HG02678 (cell line): ENCODE data around the gene DNAH17.

Experiments used
- ATAC-seq: cut with Tn5 transposase; IDR thresholded peaks from one replicate; pipeline ENCODE4 v1.9.1; 2021; ENCODE audit warnings: mild to moderate bottlenecking, moderate library complexity; ENCODE audit not compliant: unreplicated experiment

The DNAH17 gene

DNA sequence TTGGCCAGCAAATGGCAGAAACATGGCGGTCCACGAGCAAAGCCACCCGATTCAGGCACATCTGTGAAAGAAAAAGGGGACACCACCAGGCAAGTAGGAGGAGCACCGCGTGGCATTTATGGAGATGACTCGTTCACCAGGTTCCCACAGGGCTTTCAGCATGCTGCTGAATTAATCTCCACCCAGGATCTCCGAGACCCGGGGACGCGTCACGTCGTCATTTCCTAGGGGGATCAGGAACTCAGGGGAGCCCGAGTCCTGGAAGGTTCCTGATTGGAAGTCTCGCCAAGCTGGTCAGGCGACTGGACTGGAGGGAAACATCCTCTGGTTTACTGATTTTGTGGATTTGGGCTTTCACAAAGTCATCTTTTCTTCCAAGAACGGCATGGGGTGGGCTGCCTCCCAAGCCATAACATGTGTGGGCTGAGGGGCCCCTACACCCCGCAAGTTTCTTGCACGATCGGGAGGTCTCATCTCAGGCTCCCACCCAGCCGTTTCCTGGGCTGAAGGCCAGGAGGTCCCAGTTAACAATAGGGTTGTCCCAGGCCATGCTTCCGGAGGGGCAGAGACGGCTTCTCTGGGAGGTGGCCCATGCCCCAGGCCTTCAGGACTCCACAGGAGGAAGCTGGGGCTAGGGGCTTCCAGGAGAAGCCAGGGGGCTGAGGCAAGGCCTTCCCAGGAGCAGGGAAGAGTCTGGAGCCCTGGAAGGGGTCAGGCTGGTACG is 645 bp downstream of the DNAH17 start:
- ATAC-seq: no peak

DNA sequence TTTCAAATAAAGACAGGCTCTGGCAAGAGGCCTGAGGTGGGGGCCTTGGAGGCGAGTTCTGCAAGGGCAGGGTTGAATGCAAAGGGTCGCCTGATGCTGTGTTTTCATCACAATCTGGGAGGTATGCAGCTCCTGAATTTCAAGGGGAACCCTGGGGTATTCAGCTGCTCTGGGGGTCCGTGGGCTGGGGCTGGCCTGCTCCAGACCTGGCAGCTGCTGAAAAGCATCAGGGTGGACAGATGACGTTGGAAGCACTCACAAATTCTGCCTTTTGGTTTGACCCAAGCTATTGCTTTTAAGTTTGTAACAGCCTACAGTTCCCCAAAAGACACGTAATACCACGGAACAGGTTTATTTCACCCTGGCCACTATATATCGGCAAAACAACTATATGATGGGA is 1.3 kb downstream of the DNAH17 start:
- no peak for ATAC-seq

DNA sequence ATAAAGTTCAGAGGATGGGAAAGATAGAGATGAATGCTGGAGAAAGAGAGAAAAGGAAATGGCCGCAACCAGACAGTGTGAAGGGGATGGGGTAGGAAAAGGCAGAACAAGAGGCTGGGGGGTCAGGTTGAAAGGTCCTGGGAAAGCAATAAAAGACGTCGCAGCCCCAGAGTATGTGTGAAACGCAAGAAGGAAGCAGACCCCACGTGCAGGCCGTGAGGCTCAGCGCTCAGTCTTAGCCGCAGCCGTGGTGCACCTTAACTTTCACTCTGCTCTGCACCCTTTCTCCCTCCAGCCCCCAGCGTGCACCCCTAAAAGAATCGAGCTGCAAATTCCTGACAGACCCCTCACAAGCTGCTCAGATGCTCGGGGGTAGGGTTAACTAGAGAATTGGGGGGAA is 1.9 kb downstream of the DNAH17 start:
- ATAC-seq: no peak

DNA sequence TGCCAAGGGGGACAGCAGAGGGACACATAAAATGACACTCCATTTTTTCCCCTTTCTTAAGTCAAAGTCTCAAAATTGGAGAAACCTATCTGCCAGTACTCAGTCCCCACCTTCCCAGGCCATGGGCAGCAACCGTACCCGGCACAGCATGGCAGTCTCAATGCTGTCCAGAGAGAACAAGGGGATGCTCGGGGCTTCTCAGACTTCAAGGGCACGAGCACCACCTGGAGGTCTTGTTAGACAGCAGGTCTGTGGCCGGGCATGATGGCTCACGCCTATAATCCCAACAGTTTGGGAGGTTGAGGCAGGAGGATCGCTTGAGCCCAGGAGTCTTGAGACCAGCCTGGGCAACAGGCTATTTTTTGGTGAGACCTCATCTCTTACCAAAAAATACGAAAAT is 3.2 kb downstream of the DNAH17 start:
- ATAC-seq: no peak

DNA sequence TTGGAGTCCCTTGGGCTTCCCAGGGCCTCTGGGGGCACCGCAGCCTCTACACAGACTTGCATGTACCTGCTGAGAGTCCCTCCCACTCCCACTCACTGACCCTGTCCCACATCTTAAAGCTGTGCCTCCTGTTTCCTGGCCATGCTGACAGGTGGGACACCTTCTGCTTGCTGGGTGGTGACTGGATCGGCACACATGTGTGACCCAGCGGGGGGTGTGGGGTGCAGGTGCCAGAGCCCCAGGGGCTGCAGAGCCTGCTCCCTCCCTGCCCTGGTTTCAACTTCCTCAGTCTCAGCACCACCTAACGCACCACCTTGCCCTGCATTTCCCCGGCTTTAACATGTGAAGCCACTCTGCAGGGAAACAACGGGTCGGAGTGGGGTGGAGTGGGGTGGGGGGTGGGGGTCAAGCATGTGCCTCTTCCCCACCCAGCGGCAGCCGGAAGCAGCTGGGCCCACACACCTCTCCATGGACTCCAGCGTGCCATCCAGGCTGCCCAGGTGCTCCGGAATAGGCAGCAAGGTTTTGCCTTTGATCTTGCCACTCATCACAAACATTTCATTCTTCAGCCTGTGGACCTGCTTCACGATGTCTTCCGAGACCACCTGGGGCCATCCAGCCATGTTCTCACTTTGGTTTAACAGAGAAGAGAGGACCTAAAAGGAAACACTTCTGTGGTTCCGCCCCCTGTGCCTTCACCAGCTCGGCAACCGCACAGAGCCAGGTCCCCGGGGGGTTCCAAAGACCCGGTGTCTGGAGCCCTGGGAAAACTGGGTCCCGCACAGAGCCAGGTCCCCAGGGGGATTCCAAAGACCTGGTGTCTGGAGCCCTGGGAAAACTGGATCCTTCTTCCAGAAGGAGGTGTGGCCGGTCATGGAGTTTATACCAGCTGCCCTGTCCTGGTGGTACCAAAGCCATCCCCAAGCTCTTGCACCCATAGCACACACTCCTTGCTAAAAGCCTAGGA is 4.7 kb downstream of the DNAH17 start:
- no peak for ATAC-seq

DNA sequence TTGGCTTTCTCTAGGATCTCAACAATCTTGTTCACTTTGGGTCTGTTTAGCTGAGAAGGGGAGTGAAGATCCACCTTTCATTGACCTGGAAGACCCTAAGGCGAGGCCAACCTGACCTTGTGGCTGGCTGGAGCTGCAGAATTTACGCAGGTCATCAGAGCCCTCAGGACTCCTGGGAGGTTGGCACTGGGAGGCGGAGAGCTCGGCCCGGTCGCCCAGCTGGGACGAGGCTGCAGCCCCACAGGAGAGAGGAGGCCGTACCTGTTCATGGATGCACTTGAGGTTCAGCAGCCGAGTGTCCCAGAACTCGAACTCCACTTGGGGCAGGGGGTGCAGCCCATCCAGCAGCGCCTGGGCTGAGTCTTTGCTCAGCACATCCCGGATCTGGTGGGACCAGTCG is 5.9 kb downstream of the DNAH17 start:
- no peak for ATAC-seq

DNA sequence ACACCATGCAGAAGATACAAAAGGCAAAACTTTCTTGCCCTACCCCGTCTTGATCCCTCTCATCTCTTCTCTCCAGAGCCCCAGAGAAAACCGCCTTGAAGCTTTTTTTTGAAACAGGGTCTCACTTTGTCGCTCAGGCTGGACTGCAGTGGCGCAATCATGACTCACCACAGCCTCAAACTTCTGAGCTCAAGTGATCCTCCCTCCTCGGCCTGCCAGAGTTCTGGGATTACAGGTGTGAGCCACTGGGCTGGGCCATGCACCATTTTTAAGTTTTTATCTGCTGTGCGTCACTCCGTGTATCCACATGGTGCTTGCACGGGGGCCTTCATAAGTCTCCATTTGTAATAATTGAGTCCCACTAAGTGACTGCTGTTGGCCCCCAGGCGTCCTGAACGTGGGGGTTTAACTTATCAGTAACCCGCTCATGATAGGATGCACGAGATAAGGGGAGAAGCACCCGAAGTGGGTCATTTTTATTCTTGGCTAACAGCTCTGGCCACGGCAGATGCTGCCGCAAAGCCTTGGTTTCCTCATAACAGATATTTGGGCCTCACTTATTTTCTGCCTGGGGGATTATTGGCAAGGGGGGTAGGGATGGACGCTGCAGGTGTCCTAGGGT is 8.6 kb downstream of the DNAH17 start:
- ATAC-seq: no peak

DNA sequence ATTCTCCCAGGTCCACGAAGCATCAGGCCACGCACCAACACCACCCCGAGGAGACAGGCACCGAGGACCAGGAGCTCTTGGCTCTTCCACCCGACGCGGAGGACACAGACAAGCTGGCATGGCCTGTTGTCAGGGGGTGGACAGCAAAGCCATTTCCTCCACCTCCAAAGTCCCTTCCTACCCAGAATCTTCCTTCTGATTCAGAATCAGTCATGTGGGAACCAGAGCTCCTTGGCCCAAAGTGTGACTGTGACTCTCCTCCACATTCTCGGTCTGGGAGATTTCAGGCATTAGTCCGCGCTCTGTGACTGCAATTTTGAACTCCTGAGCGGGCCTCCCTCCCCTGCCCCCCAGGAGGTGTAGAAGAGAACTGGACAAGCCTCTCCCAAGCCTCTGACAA is 9.2 kb downstream of the DNAH17 start:
- ATAC-seq: no peak

DNA sequence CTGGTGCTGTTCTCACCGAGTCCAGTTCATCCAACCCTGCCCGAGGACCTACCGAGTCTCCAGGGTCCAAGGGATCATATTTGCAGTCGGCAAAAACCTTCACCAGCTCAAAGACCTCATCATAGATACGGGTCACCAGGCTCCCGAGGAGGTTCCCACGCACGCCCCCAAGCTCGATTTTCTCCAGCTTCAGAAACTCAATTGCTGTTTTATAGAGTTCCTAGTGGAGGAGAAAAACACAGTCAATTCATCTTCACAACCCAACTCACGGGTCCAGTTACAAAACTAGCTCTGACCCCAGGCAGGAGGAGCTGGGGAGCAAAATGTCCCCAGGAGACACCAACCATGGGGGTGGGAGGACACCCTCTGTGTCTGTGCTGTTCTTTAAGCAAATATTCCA is 10.2 kb downstream of the DNAH17 start:
- ATAC-seq: no peak

DNA sequence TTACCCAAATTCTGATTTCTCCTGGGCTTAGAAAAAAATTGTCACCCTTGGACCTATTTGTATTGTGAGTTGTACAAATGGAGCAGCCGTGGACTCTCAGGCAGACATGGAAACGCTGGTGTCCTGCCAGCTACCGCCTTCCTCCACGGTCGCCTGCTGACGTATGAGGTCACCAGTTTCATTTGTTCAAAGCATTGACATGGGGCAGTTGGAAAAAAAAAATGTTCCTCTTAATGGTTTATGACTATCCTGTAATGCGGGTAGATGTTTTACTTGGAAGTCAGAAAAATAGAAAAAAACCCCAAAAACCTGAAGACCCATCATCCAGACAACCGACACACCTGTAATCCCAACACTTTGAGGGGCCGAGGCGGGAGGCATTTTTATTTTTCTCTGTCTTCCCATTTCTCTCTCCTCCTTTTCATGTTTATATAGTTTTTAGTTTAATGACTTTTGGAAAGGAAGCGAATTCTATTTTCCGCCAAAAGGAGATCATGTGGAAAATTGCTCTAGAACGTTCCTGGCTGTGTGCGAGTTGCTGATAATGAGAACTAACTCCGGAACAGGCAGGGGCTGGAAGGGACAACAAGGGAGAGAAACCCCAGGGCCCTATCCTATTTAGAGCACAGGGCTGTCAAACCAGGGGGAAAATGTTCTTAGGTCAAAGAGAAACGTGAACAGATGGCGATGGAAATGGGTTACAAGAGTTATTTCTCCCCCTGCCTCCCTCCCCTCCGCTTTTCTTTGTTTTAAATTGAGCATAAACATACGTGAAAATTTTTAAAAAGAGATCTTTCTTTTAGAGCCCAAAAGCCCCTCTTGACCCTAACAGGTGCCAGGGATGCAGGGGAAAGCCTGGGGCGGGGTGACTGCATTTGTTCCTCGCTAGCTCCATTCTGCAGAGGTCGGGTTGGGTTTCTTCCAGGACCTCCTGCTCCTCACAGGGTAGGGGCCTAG is 13.7 kb downstream of the DNAH17 start:
- no peak for ATAC-seq

DNA sequence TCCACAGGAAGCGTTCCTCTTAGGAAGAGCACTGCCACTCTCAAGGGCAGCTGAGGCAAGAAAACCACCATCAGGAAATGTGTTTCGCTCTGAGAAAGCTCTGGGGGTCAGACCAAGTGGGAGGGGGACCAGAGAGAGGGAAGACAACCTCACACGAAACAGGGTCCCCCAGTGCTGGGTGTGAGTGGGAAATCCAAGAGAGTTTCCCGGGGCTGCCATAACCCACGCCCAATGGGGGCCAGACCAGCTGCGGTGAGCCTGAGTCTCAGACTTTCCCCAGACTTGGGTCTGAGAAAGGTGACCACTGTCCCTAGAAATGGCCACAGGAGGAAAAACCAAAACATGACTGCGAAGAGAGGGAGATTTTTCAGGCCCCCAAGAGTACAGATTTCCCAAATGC is 14.5 kb downstream of the DNAH17 start:
- ATAC-seq: no peak

DNA sequence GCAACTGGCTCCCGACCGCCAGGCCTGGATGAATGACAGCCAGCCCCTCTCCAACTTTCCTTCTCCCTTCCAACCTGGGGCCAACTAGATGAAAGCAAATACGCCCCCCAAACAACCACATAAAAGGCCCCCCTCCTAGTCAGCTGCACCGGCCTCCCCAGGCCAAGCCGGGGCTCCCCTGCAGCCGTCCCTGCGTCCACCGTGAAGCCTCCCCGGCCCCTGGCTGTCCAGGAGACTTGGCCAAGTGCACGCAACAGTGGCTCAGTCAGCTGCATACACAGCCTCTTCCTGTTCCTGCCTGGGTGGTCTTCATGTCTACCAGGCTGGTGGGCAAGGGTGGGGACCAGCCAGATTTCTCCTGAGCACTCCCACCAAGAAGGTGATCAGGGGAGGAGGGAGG is 16.0 kb downstream of the DNAH17 start:
- no peak for ATAC-seq

DNA sequence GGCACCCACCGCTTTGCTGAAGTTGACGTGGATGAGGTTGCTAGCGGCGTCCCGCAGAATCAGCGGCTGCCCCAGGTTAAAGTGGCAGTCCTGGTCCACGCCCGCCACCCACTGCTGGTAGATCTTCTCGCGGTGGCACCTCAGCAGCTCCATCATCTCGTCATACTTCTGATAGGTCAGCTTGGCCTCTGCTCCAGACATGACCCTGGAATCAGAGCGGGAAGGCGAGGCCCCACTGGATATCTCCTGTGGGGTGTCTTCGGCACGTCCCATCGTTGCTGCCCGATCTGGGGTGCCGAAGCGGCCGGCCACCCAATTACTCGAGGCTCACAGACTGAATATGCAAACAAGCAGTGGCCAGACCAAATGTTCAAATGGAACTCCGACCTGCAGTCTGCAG is 16.5 kb downstream of the DNAH17 start:
- no peak for ATAC-seq

DNA sequence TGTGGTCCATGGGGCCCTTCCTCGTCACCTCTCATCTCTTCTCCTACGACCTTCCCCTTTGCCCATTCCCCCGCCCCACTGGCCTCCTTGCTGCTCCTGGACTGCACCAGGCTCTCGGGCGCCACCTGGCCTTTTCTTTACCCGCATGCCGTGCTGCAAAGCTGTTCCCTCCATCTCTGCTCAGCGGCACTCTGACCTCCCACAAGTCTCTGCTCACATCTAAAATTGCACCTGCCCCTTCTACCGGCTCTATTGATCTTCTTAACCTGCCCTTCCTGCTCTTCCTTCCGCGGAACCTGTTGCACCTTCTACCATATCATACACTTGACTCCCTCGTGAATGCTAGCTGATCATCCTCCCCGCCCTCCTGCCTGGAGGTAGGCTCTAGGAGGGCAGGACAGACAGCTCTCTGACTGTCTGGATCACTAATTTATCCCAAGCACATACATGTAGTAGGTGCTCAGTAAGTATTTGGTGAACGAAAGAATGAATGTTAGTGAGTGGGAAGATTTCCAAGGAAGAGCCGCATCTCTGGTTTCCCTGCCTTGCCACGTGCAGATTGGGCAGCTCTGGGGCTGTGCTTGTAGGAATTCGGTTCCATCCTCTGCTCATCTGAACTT is 17.3 kb downstream of the DNAH17 start:
- ATAC-seq: no peak

DNA sequence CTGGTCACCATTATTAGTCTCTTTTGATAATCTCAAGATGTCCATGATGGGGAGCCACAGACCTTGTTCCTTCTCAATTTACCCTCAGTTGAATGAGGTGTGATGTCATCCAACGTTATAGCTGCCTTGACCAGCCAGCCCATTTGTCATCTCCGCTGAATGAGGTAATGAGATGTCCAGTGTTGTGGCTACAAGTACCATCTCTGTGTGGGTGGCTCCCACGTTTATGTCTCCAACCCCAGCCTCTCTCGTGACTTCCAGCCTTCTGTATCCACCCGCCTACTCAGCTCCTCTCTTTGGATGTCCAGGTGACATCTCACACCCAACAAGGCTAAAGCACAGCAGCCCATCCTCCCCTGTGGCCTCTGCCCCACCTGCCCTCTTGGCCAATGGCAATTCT is 18.2 kb downstream of the DNAH17 start:
- ATAC-seq: no peak

DNA sequence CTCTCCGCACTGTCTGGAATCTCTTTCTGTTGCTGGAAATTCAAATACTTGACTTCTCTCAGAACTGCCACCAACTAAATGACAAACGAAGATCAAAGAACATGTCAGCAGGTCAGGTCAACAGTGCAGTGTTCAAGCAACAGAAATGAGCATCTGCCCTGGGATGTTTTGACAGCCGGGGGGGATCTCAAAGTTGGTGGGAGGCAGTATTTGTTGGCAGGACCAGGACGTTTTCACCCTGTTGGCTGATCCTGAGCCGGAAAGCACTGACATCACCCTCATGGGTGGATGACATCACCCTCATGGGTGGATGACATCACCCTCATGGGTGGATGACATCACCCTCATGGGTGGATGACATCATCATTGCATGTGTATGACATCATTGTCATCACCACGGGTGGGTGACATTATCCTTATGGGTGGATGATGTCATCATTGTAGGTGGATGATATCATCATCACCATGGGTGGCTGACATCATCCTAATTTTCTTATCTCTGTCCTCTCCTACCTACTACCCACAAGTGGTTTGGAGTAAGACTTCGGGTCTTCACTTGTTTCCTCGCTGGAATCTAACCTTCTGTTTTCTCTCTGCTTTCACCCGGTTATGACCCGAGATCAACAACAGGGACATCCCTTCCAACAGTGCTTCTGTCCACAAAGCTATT is 18.9 kb downstream of the DNAH17 start:
- ATAC-seq: no peak

DNA sequence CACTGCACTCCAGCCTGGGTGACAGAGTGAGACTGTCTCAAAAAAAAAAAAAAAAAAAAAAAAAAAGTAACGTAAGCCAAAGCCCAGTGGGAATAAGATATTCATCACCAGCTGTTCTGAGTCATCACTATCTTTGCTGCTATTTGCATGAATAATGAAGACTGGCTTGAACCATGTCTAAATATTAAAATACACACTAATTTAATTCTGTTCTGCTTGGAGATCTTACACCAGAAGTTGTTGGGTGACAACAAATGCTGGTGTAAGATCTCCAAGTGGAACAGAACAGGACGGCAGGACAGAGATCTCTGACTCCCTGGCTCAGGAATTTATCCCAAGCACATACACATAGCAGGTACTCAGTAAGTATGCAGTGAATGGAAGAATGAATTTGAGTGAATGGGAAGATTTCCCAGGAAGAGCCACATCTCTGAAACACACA is 19.6 kb downstream of the DNAH17 start:
- no peak for ATAC-seq

DNA sequence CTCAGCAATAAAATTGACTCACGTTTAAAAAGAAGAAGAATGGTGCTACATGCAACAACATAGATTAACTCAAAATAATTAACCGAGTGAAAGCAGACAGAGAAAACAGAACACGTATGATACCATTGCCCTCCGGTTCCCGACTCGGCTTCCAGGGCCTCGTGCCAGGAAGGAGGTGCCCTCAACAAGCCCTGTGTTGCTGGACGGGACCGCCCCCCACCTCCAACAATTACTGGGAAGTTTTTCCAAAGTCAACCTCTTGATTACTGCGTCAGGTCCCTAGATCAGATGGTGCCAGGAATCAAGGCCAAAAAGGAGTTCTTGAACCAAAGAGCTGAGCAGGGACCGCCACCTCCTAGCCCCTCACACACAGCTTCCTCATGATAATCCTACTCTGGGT is 20.4 kb downstream of the DNAH17 start:
- ATAC-seq: no peak

DNA sequence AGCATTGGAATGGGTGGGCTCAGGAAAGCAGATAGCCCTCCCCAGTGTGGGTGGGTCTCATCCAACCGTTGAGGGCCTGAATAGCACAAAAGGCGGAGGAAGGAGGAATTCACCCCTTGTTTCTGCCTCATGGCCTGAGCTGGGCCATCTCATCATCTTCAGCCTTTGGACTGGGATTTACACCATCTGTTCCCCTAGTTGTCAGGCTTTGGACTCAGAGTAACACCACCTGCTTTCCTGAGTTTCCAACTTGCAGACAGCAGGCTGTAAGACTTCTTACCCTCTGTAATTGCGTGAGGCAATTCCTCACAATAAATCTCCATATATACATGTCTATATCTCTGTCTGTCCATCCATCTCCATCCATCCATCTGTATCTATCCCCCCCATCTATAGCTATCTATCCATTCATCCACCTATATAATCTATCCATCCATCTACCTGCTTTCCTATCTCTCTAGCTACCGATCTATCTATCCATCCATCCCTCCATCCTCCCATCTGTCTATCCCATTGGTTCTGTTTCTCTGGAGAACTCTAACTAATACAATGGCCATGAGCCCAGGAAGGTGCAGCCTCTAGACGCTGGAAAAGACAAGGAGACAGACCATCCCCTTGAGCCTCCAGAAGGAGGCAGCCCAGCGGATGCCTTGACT is 21.3 kb downstream of the DNAH17 start:
- no peak for ATAC-seq
